Sigmoid colon (tissue), 4 donors: ENCODE results near the gene SYPL2.

Source experiments
- CTCF ChIP-seq, 4 experiments: fragments of 450-650 bp in 3 of 4; fragments of 200-600 bp in 1 of 4; IDR thresholded peaks; one replicate each; pipeline ENCODE4 v1.5.1; 2016 to 2019; ENCODE audit warnings: antibody characterized with exemption in 4 of 4, mild to moderate bottlenecking in 3 of 4, moderate library complexity in 2 of 4
- POLR2AphosphoS5 ChIP-seq, 4 donors: sonication (generic); formaldehyde crosslinking; IDR thresholded peaks; one replicate each; pipeline ENCODE4 v1.6.1; 2017; ENCODE audit warnings: antibody characterized with exemption in 4 of 4

- TF ChIP-seq CTCF (IDR thresholded peaks at IDR 0.05) (no peak), POLR2AphosphoS5 (IDR thresholded peaks at IDR 0.05) (no peak)
Measured at GRCh38 chr1:109522026-109522425, 55.7 kb downstream of the SYPL2 start.
